ENCODE results near the gene CACFD1. TPM values are rescaled to one million over a fixed set of nuclear protein-coding genes. Genes with fewer than 3 reads are reported as not detected.

CACFD1 gene
- polyA plus RNA-seq, 3 donors, result 5.0 to 6.7 (median 5.1) TPM

DNA sequence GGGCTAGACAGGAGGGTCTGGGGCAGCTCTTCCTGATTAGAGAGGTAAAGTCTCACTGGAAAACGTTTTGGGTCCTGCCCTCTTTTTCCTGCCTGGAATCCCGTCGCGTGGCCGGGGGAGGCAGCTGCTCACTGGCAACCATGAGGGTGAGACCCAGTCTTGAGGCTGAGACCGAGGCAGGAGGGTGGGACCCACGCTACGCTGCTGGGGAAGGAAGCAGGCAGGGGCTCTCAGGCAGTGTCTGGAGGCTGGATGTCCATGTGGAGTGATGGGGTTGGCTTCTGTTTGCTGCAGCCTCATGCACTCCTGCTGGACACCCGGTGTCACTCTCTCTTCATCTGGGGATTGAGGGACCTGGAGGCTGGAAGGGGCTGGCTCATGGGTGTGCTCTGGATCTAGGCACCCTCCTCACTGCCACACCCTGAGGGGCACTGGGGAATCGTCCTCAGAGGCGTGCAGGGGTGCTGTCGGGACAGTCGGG is 30.5 kb downstream of the CACFD1 start:
- Histone ChIP-seq H3K27ac (ENCODE audit: low read depth in 1 of 2, low read length in 2 of 2) (no peak overlapping the region), H3K9ac (ENCODE audit: insufficient read depth, low read length, poor library complexity, severe bottlenecking) (no peak overlapping the region), H3K27me3 (ENCODE audit: control insufficient read depth in 2 of 2, insufficient read depth in 2 of 2, low read length in 2 of 2) (no peaks in the 10 kb centered on the region), H3K79me2 (ENCODE audit: insufficient read depth, low read length) (no peaks in the 10 kb centered on the region), H2AFZ (ENCODE audit: insufficient read depth, low read depth, low read length, poor library complexity, severe bottlenecking) (no peak overlapping the region), H3K4me3 (replicated peaks in 1 of 3; ENCODE audit: low read depth in 2 of 3, low read length in 3 of 3) (no peak overlapping the region), H3K9me3 (replicated peaks in 1 of 2; ENCODE audit: control insufficient read depth in 1 of 2, insufficient read depth in 1 of 2, low read length in 2 of 2) (no peaks in the 10 kb centered on the region), H3K36me3 (replicated peaks in 1 of 2; ENCODE audit: control insufficient read depth in 1 of 2, insufficient read depth in 2 of 2, low read length in 2 of 2) (no peaks in the 10 kb centered on the region), H3K4me1 (ENCODE audit: control insufficient read depth in 1 of 2, insufficient read depth in 2 of 2, low read length in 2 of 2) (peaks cover 6 to 8% of the 10 kb centered on the region in 2 donors), H3K4me2 (replicated peaks; ENCODE audit: extremely low read depth, low read length, poor library complexity, severe bottlenecking) (no peak overlapping the region), H4K20me1 (ENCODE audit: insufficient read depth, low read length) (no peaks in the 10 kb centered on the region)
- Mint-ChIP-seq H3K9me3 (no peaks in the 10 kb centered on the region), H3K4me3 (no peak overlapping the region), H3K27ac (no peak overlapping the region), H3K27me3 (ENCODE audit: low read depth in 3 of 3) (peaks cover 3 to 9% (median 5%) of the 10 kb centered on the region in 3 donors), H3K4me1 (peaks cover 5% of the 10 kb centered on the region), H3K36me3 (no peaks in the 10 kb centered on the region)
- WGBS (ENCODE audit: insufficient coverage), result 71% methylated on average over 7 of the region's 13 CpGs
- no peak for DNase-seq
- TF ChIP-seq, protein P1, sequence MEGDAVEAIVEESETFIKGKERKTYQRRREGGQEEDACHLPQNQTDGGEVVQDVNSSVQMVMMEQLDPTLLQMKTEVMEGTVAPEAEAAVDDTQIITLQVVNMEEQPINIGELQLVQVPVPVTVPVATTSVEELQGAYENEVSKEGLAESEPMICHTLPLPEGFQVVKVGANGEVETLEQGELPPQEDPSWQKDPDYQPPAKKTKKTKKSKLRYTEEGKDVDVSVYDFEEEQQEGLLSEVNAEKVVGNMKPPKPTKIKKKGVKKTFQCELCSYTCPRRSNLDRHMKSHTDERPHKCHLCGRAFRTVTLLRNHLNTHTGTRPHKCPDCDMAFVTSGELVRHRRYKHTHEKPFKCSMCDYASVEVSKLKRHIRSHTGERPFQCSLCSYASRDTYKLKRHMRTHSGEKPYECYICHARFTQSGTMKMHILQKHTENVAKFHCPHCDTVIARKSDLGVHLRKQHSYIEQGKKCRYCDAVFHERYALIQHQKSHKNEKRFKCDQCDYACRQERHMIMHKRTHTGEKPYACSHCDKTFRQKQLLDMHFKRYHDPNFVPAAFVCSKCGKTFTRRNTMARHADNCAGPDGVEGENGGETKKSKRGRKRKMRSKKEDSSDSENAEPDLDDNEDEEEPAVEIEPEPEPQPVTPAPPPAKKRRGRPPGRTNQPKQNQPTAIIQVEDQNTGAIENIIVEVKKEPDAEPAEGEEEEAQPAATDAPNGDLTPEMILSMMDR (IDR thresholded peaks at IDR 0.05), result no peak
- intact Hi-C loops (cut with micrococcal nuclease), result no loop called here

DNA sequence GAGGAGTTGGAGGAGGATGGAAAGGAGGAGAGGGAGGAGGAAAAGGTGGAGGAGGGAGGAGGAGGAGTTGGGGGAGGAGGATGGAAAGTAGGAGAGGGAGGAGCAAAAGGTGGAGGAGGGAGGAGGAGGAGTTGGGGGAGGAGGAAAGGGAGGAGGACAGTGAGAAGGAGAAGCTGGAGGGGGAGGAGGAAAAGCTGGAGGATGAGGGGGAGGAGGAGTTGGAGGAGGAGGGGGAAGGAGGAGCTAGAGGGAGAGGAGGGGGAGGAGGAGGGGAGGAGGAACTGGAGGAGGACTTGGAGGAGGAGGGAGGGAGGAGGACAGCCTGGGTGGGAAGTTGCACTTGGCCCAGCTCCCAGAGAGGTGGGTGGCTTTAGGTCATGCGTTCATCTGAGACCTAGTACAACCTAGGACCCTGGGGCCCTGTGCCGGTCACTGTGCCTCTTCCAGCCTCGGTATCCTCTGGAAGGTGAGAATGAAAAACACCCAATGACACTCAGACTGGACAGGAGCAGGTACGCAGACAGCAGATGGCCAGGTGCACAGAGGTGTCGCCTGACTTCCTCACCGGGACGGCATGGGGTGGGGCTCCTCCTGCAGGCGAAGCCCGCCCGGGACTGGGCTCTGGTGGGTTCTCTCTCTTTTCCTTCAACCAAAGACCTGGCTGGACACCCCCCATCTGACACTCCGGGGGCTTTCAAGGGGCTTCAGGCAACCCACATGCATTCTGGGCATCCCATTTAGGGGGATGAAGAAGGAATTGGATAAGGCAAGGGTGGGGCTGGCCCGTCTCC is 31.3 kb downstream of the CACFD1 start:
- WGBS (ENCODE audit: insufficient coverage), result 73% methylated on average over 7 of the region's 12 CpGs
- Histone ChIP-seq H3K27ac (ENCODE audit: low read depth in 1 of 2, low read length in 2 of 2) (no peak overlapping the region), H3K79me2 (ENCODE audit: insufficient read depth, low read length) (no peaks in the 10 kb centered on the region), H3K4me1 (ENCODE audit: control insufficient read depth in 1 of 2, insufficient read depth in 2 of 2, low read length in 2 of 2) (peaks cover 2% of the 10 kb centered on the region in 2 donors), H3K36me3 (replicated peaks in 1 of 2; ENCODE audit: control insufficient read depth in 1 of 2, insufficient read depth in 2 of 2, low read length in 2 of 2) (no peaks in the 10 kb centered on the region), H2AFZ (ENCODE audit: insufficient read depth, low read depth, low read length, poor library complexity, severe bottlenecking) (no peak overlapping the region), H3K9me3 (replicated peaks in 1 of 2; ENCODE audit: control insufficient read depth in 1 of 2, insufficient read depth in 1 of 2, low read length in 2 of 2) (no peaks in the 10 kb centered on the region), H3K9ac (ENCODE audit: insufficient read depth, low read length, poor library complexity, severe bottlenecking) (no peak overlapping the region), H3K27me3 (ENCODE audit: control insufficient read depth in 2 of 2, insufficient read depth in 2 of 2, low read length in 2 of 2) (no peaks in the 10 kb centered on the region), H3K4me3 (replicated peaks in 1 of 3; ENCODE audit: low read depth in 2 of 3, low read length in 3 of 3) (no peak overlapping the region), H4K20me1 (ENCODE audit: insufficient read depth, low read length) (no peaks in the 10 kb centered on the region), H3K4me2 (replicated peaks; ENCODE audit: extremely low read depth, low read length, poor library complexity, severe bottlenecking) (no peak overlapping the region)
- H3K27me3 Mint-ChIP-seq (ENCODE audit: low read depth in 3 of 3), result peaks cover 3 to 9% (median 3%) of the 10 kb centered on the region in 3 donors
- TF ChIP-seq, protein P1 (IDR thresholded peaks at IDR 0.05), result no peak
- no peaks in the 10 kb centered on the region for H3K9me3 Mint-ChIP-seq
- H3K4me1 Mint-ChIP-seq, result peaks cover 4% of the 10 kb centered on the region
- H3K27ac Mint-ChIP-seq, result no peak overlapping the region
- intact Hi-C loops (cut with micrococcal nuclease), result no loop called here
- no peak for DNase-seq
- H3K4me3 Mint-ChIP-seq, result no peak overlapping the region
- H3K36me3 Mint-ChIP-seq, result no peaks in the 10 kb centered on the region
